ENCODE measurements around the gene HSD17B8.

Gene HSD17B8

DNA sequence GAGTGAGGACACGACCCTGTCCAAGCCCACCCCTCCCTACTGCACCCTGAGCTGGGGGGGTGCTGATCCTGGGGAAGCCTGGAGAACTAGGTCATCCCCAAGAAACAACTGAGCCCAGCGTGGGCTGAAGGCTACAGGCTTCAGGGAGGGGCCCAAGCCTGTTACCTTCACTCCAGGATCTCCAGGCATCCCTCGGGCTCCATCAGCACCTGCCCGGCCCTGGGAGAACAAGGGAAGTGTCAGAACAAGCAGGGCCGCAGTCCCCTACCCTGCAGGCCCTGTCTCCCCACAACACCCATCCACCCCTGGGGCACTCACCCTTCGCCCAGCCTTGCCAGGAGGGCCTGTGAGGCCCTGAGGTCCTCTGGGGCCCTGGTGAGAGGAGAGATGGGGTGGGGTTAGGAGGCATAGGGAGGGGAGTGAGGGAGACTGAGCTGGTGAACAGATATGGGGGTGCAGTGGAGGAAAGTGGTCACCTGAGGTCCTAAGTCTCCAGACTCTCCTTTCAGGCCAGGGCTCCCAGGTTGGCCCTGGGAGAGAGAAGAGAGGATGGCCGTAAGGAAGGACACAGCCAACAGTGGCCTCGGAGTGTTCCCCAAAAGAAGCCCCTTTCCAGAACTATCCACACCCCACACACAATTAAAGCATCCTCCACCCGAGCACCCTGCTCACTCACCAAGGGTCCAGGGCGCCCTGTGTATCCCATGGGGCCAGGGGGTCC, 25.5 kb upstream of the HSD17B8 start:
- Mint-ChIP-seq H3K4me1 (ENCODE audit: low read depth) (peaks cover 14% of the 10 kb centered on the region), H3K36me3 (ENCODE audit: low read depth) (peaks cover 14% of the 10 kb centered on the region), H3K4me3 (no peak overlapping the region), H3K9me3 (peaks cover 14% of the 10 kb centered on the region), H3K27me3 (no peaks in the 10 kb centered on the region), H3K27ac (no peak overlapping the region)

DNA sequence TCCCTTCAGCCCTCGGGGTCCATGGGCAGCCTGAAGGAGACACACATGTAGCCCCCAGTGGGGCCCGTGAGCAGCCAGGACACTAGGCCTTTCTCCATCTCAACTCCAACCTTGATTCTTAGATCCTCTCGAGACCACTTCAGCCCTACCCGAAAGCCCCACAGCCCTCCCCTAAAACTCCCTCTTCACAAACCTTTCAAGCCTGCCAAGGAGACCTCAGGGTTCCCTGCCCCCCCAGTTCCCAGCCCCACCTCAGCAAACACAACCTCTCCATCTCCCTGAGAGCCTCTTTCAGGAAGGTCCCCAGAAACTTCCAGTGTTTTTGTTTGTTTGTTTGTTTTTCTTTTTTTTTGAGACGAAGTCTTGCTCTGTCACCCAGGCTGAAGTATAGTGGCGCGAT, 23.3 kb upstream of the HSD17B8 start:
- Mint-ChIP-seq H3K4me1 (ENCODE audit: low read depth) (peaks cover 18% of the 10 kb centered on the region), H3K4me3 (no peak overlapping the region), H3K36me3 (ENCODE audit: low read depth) (peaks cover 15% of the 10 kb centered on the region), H3K27ac (no peak overlapping the region), H3K9me3 (peaks cover 14% of the 10 kb centered on the region), H3K27me3 (no peaks in the 10 kb centered on the region)

DNA sequence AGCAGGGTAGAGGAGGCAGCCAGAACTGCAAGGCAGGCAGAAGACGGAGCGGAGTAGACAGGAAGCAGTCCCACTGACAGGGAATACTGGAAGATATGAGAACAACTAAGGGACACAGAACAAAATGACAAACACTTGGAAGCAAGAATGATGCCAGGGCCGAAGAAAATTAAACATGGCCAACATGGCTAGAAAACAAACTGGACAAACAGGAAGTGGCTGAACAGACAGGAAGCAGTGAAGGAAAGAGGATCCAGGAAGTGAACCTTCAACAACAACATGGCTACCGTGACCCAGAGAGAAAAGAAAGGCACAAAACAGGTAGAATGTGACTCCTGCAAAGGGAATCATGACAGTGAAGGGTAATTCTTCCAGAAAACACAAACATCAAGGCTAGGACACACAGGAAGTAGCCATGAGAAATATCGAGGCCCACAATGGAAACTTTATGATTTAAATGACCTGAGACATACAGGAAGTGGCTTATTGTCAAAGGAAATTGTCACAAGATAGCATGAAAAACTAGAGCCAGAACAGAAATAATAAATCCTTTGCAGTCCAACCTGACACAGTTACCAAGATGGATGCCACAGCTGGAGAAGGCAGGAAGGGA, 21.3 kb upstream of the HSD17B8 start:
- H3K9me3 Mint-ChIP-seq: peaks cover 14% of the 10 kb centered on the region
- H3K36me3 Mint-ChIP-seq (ENCODE audit: low read depth): peaks cover 15% of the 10 kb centered on the region
- peak overlapping the region; percentile 94 for H3K27ac Mint-ChIP-seq
- H3K4me3 Mint-ChIP-seq: peak overlapping the region; percentile 66
- no peaks in the 10 kb centered on the region for H3K27me3 Mint-ChIP-seq
- H3K4me1 Mint-ChIP-seq (ENCODE audit: low read depth): peaks cover 18% of the 10 kb centered on the region

DNA sequence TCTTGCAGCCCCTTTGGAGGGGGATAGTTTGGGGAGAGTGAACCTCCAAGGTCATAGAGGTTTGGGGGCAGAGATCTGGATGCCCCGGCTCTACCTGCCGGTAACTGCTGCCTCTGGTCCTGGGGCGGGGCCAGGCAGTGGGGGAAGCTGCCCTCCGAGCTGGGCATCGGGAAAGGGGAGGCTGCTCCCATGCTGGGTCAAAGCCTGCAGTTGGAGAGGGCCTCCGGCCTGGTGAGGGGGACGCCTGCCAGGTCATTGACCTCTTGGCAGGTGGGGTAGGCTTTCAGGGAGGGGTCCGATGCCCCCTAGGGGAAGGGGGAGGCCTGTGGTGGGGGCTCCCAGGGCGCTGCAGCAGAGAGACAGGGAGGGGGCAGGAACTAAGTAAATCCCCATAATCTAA, 19.3 kb upstream of the HSD17B8 start:
- peaks cover 15% of the 10 kb centered on the region for H3K36me3 Mint-ChIP-seq (ENCODE audit: low read depth)
- H3K27ac Mint-ChIP-seq: no peak overlapping the region
- no peak overlapping the region for H3K4me3 Mint-ChIP-seq
- H3K4me1 Mint-ChIP-seq (ENCODE audit: low read depth): peaks cover 18% of the 10 kb centered on the region
- H3K27me3 Mint-ChIP-seq: peaks cover 6% of the 10 kb centered on the region
- H3K9me3 Mint-ChIP-seq: peaks cover 14% of the 10 kb centered on the region

DNA sequence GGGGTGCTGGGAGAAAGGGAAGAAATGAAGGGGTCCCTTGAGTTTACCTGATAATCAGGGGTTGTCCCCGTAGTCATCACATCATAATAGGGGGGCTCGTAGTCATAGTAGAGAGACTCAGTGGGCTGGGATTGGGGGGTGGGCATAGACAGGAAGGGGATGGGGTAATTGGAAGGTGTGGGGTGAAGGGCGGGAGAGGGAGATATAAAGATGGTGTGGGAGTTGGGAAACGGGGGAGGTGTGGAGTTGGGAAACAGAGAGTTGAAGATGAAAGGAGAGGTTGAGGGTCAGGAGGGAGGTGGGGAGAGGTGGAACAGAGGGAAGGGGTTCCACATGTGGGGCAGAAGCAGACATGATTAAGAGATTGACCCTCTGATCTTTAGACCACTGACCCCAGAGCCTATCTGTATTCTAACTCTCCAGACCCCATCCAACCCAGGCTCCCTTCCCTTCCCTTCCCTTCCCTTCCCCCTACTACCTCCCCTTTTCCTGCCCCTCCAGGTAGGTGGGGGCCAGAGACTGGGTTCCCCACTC, 18.7 kb upstream of the HSD17B8 start:
- H3K27ac Mint-ChIP-seq: no peak overlapping the region
- H3K9me3 Mint-ChIP-seq: peaks cover 14% of the 10 kb centered on the region

DNA sequence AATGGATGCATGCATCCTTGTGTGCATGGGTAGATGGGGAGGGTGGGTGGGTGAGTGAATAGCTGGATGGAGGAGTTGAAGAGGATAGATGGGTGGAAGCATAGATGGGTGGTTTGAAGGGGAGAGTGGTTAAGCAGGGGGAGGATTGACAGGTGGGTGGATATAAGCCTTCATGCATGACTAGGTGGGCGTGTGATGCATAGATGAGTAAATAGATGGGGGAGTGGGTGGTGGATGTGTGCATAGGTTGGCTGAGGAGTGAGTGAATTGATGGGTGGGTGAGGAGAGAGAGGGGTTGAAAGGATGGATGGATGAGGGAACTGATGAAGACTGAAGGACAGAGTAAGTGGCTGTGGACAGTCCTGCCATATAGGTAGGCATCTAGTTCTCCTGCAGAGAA, 16.6 kb upstream of the HSD17B8 start:
- Mint-ChIP-seq H3K36me3 (ENCODE audit: low read depth) (peaks cover 12% of the 10 kb centered on the region), H3K27me3 (peaks cover 20% of the 10 kb centered on the region), H3K9me3 (peaks cover 11% of the 10 kb centered on the region), H3K4me1 (ENCODE audit: low read depth) (peaks cover 25% of the 10 kb centered on the region), H3K4me3 (no peak overlapping the region), H3K27ac (no peak overlapping the region)

More for the DNA sequence above, 18.7 kb upstream of the HSD17B8 start:
- Mint-ChIP-seq H3K4me1 (ENCODE audit: low read depth) (peaks cover 18% of the 10 kb centered on the region), H3K4me3 (no peak overlapping the region), H3K27me3 (peaks cover 10% of the 10 kb centered on the region), H3K36me3 (ENCODE audit: low read depth) (peaks cover 15% of the 10 kb centered on the region)

DNA sequence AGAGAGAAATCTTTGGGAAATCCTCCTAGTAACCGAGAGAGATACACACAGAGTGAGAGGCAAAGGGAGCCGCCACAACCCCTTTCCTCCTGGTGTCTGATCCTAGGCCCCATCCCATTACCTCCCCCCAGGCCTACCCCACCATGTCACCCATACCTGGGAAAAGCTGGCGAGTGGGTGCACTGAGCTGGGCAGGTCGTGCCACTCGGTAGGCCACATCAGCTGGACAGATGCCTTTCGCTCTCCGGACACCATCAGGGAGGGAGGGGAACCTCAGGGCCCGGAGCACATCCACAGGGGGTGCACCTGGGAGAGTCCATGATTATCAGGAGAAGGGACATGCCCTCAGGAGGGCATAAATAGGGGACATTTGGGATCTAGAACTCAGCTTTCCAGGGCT, 15.3 kb upstream of the HSD17B8 start:
- no peaks in the 10 kb centered on the region for H3K9me3 Mint-ChIP-seq
- peaks cover 4% of the 10 kb centered on the region for H3K36me3 Mint-ChIP-seq (ENCODE audit: low read depth)
- no peak overlapping the region for H3K27ac Mint-ChIP-seq
- H3K4me1 Mint-ChIP-seq (ENCODE audit: low read depth): peaks cover 23% of the 10 kb centered on the region
- no peak overlapping the region for H3K4me3 Mint-ChIP-seq
- peaks cover 20% of the 10 kb centered on the region for H3K27me3 Mint-ChIP-seq

DNA sequence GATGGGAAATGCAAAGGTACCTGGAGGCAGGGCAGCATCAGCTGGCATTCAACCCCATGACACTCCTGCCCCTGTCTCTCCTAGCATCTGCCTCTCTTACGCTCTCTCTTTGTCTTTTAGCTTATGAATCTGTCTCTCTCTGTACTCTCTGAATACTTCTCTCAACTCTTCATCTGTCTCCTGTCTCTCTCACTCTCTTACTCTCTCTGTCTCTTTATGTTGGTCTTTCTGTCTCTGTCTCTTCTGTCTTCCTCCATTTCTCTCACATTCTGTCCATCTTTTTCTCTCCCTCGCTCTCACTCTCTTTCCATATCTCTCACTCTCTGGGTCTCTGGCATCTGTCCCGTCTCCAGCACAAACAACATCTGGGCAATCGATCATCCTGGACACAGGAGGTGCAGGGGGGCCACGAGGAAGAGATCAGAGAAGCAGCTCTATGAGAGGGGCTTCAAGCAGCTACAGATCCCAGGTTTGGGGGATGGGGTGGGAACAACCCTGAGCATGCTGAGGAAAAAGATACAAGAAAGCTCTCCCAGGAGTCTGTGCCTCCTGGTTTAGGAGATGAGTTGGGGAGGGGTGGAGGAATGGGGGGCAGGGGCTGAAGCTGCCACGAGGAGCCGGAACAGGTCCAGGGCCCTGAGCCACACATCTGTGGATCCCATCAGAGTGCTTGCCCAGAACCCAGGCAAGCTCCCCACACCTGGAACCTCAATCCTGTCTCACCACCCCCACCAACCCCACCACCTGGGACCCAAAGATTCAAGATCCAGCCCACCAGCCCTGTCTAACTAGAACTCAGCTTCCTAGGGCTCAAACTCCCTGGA, 14.6 kb upstream of the HSD17B8 start:
- H3K27me3 Mint-ChIP-seq: peaks cover 20% of the 10 kb centered on the region
- H3K27ac Mint-ChIP-seq: no peak overlapping the region

DNA sequence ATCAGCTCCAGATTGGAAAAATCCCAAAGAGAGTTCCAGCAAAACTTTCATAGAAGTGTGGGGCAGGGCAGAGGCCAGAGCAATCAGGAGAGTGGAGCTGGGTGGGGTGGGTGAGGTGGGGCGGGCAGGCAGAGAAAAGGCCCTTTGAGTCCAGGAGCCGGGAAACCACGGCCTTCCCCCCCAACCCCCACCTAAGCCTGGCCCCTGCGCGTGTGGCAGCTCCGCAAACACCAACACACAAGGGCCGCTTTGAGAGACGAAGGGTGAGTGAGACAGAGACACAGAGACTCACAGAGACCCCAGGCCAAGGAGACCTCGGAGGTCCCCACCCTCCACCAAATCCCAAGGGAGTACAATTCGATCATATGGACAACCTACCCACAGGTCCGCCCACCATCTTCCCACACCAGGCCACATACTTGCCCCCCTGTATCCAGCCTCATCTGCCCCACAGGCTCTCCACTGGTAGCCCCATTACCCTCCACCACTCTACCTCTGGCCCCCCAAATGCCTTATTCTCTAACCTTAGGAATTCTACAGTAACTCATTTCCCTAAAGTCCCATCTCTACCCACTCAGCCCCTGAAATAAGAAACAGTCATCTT, 13.8 kb upstream of the HSD17B8 start:
- Mint-ChIP-seq H3K36me3 (ENCODE audit: low read depth) (peaks cover 19% of the 10 kb centered on the region), H3K4me3 (no peak overlapping the region), H3K27me3 (peaks cover 20% of the 10 kb centered on the region), H3K4me1 (ENCODE audit: low read depth) (peaks cover 25% of the 10 kb centered on the region), H3K27ac (no peak overlapping the region), H3K9me3 (no peaks in the 10 kb centered on the region)

More for the DNA sequence above, 14.6 kb upstream of the HSD17B8 start:
- H3K4me3 Mint-ChIP-seq: no peak overlapping the region
- peaks cover 11% of the 10 kb centered on the region for H3K36me3 Mint-ChIP-seq (ENCODE audit: low read depth)
- H3K4me1 Mint-ChIP-seq (ENCODE audit: low read depth): peaks cover 23% of the 10 kb centered on the region
- H3K9me3 Mint-ChIP-seq: no peaks in the 10 kb centered on the region

DNA sequence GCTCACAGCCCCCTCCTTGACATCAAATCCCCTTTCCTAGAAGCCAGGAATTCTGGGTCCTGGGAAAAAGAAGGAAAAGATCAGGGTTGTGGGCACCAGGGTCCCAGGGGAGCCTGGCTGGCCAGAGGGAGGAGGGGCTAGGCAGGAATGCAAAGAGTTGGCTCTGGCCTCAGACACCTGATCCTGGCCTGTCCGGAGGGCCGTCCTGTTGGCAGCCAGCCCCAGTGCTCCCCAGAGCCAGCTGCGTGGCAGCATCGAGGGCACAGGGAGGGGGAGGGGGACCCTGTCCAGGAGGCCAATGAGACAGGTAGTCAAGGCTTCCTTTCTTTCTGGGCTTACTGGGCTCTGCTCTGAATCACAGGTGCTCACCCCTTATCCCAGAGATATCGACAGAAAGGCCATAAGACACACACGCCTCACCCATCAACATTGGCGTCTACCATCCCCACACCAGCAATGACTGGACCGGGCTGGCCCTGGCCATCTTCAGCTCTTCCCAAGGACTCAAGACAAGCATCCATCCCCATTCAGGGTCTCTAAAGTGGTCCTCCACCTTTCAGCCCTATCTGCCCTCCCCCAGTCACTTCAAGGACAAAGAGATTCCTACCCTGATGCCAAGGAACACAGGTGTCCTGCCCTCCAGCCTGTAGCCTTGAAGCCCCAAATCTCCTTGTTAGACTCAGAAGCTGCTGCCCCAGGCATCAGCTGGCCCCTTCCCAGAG, 12.9 kb upstream of the HSD17B8 start:
- Mint-ChIP-seq H3K4me1 (ENCODE audit: low read depth) (peaks cover 26% of the 10 kb centered on the region), H3K9me3 (no peaks in the 10 kb centered on the region), H3K36me3 (ENCODE audit: low read depth) (peaks cover 27% of the 10 kb centered on the region), H3K27ac (no peak overlapping the region), H3K4me3 (no peak overlapping the region), H3K27me3 (peaks cover 20% of the 10 kb centered on the region)

DNA sequence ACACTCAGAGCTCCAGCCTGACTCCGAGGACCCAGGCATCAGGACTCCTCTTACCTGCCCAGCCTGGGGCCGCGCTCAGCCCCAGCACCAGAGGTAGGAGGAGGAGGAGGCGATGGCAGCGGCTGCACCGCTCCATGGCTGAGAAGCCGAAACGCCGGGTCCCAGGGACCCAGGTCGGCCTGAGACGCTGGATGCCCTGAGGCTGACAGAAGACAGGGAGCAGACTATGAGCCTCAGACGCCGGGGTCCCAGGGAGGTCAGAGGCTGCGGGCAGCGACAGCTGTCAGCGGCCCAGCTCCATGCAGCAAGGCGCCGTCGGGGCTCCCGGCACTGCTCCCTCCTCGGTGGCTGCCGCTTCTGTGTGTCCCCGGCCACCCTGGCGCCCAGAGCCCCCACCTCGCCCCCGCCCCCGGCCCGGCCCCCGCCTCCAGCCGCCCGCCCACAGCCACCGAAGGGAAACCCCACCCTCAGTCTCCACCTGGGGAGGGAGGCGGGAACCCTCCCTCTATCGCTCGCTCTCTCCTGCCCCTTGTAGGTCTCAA, 12.3 kb upstream of the HSD17B8 start, which contains the start of gene COL11A2:
Gene COL11A2, minus strand, starts transcription at position 363 of the 542 bp plus-strand sequence. Its CDS starts 227 bp downstream, at position 136.
- no peak within 1 kb of the TSS for H3K27ac Mint-ChIP-seq

DNA sequence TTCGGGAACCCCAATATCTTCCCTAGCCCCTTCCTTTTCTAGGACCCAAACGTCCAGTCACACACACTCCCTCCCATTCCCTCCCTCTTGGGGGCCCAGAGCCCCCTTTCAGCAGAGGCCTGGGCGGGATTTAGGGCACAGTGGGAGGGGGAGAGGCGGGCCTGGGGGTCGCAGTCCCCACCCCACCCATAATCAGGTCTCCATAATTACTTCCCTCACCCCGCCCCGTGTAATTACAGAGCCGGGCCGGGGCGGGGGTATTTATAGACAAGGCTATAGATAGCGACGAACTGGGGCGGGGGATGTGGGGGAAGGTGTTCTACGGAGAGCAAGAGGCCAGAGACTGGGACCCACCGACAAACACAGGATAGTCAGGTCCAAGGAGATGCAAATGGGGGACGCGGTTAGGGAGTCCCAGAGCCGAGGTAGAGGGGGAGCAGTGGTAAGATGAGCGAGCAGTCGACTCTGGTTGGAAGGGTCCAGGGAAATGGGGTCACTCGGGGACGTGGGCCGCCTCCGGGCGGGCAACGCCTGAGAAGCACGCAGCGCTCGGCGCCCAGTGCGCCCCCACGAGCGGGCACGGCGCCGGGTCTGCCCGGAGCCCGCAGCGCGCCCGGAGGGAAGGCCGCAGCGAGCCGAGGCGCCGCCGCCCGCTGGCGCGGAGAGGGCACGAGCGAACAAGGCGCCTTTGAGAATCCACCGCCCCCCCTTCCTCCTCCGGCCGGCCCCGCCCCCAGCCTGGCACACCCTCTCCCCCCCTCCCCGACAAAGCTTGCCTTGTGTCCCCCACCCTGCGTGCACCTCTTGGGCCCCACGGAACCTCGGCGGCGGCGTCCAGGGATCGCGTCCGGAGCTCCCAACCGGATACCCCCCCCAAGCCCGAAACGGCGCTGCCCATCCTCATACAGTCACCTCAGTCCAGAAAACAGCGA, 11.5 kb upstream of the HSD17B8 start:
- Mint-ChIP-seq H3K4me1 (ENCODE audit: low read depth) (peaks cover 36% of the 10 kb centered on the region), H3K27me3 (peaks cover 20% of the 10 kb centered on the region), H3K4me3 (peak overlapping the region; percentile 71), H3K9me3 (no peaks in the 10 kb centered on the region), H3K27ac (peak overlapping the region; percentile 21), H3K36me3 (ENCODE audit: low read depth) (peaks cover 39% of the 10 kb centered on the region)

More for the DNA sequence above, 12.3 kb upstream of the HSD17B8 start, which contains the start of gene COL11A2:
- Mint-ChIP-seq H3K4me3 (peak within 1 kb of the TSS; percentile 71), H3K4me1 (ENCODE audit: low read depth) (peaks cover 28% of the 10 kb centered on the region), H3K27me3 (peaks cover 20% of the 10 kb centered on the region), H3K9me3 (no peaks in the 10 kb centered on the region), H3K36me3 (ENCODE audit: low read depth) (peaks cover 31% of the 10 kb centered on the region)

DNA sequence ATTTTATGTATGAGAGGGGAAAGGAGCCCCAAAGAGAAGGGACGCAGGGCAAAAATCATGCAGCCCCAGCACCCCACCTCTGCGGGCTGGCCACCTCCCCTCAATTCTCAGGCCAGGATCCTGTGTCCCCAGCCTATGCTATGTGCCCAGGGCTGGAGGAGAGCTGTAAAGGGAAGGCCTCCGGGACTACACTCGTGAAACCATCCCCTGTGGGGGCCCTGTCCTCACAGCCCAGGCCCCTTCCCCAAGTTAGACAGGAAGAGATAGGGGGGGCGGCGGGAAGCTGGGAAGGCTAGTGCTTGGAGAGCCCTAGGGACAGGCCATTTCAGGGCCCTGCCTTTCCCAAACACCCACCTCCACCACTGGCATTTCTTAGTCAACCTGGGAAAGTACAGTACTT, 10.8 kb upstream of the HSD17B8 start:
- no peak overlapping the region for H3K4me3 Mint-ChIP-seq
- peaks cover 42% of the 10 kb centered on the region for H3K36me3 Mint-ChIP-seq (ENCODE audit: low read depth)
- H3K4me1 Mint-ChIP-seq (ENCODE audit: low read depth): peaks cover 42% of the 10 kb centered on the region
- H3K27ac Mint-ChIP-seq: peak overlapping the region; percentile 21
- H3K9me3 Mint-ChIP-seq: no peaks in the 10 kb centered on the region
- H3K27me3 Mint-ChIP-seq: peaks cover 20% of the 10 kb centered on the region
